Stimulated activated CD8-positive, alpha-beta memory T cell treated with anti-CD3 and anti-CD28 coated beads, Interleukin-7, amount 100 ng/mL, for 48 hours (primary cell): ENCODE measurements around the gene CCDC28B.
A peak's percentile ranks its signal among the peaks of the same experiment; 100 is the strongest.

Experiments
- DNase-seq, 2 donors: peaks; one replicate each; pipeline ENCODE4 v3.0.0-alpha.2; 2020; ENCODE audit warnings: low read depth in 1 of 2; ENCODE audit errors: extremely low read depth in 1 of 2

Gene CCDC28B

DNA sequence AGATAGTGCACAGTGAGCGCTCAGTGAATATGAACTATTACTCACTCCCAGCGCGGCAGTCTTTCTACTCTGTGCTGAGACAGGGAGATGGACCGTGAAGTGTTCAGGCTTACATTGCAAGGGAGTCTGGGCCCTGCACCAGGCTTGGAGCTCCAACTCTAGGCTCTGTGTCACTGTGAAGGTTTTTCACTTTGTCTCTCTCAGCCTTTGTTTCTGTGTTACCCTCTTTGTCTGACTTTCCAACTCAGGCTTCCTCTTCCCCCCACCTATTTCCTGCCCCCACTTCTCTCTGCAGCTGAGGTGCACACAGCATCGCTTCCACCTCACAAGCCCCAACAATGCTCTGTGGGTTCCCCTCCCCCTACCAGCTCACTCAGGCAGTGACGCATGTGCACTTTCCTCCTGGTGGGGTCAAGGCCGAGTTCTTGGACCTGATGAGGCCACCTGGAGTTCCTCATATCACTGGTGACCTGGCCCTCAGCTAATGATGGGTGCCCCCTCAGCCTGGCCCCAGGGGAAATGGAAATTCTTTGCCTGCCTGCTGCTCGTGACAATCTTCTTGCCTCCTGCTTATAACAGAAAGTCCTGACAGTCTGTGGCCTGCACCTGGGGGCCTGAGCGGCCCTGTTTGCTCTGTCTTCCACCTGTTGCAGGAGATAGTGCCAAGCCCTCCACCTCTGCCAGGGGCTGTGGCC lies 49.6 kb downstream of the CCDC28B start:
- peak; percentile 60 to 87 for DNase-seq

DNA sequence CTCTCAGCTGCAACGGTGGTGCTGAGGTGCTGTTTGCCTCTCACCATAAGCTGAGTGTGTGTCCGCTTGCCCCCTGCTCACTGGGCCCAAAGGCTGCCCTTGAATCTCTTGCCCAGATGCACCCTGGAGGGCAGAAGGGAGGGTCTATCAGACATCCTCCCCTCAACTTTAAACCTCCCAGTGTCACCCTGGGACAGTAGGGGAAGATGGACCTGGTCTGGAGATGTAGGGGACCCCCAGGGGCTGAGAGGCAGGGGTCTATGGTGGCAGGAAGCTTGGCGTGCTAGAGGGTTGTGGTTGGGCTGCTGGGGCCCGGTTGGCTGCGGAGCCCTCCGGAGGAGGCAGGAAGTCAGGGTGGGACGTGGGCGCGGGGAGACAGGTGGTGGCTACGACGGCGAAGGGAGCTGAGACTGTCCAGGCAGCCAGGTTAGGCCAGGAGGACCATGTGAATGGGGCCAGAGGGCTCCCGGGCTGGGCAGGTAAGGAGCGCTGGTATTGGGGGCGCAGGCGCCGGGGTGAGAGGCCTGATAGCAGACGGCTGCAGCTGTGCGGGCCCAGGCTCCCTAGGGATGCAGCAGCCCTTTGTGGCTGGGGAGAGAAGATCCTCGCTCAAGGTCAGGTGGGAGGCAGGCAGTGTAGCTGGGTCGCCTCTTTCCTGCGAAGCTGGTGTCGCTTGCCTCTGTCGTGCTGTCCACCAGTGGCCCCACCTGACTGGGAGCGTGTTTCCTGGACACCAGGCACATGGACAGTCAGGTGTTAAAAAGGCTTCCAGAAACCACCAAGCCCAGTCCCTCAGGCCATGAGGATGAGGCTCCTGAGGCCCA lies 50.7 kb downstream of the CCDC28B start, which contains the start of gene LCK:
Gene LCK, plus strand, starts transcription at position 373 of the 824 bp plus-strand sequence. CDS start 23,065 bp downstream, outside the sequence.
- peak; percentile 56 to 70 for DNase-seq
